G401 (cell line): Measurements from ENCODE around the gene POU3F3. TPM values are rescaled to one million over a fixed set of nuclear protein-coding genes. Genes with fewer than 3 reads are reported as not detected.
A peak's percentile ranks its signal among the peaks of the same experiment; 100 is the strongest.

Experiments
- DNase-seq: peaks from one replicate; pipeline ENCODE4 v3.0.0-alpha.2; 2015; ENCODE audit warnings: low spot score
- in situ Hi-C: cut with HindIII; loops from 2 replicates; pipeline ENCODE4 v1.10.0; 2016; ENCODE audit warnings: low sequenced_read_pairs, mixed read lengths
- total RNA-seq: library from RNA; depleted of rRNA; stranded (reverse); fragments of >200 nt; shearing (Covaris generic); gene quantifications from 2 replicates; pipeline ENCODE4 v1.2.3, GENCODE V29; 2014

Gene POU3F3
- total RNA-seq, 1 experiment from 2014 or later, result not detected

DNA sequence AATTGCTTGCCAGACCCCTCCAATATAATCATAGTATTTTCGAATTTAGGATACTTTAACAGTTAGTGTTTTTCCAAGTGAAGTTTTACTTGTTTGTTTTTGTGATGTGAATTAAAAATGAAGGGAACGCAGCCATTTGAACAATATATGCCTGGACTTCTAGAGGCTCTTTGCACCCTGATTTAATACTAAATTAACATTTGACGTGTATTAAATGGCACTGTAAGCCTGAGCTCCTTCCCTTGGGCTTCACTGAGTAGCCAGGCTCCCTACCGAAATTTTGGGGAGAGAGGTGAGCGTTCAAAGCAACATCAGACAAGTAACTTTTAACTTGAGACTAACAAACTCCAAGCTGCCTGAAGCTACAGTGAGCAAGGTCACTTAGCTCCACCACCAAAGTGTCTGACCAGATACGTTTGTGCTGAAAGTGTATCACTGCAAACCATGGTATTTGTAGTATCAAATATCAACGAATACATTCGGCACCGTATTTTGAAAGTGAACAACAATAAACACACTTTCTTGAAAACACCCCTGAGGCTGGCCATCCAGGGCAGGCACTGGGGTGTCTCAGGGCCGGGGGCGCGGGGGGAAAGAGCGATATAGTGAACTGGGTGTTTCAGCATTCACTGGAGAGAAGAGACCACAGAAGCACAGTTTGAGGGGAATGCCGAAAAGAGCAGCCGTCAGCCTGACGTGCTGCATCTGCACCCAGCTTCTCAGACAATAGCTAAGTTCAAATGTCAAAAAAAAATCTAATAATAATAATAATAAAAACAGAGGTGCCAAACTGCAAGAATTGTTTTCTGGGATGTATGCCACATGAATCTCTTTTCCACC, 7.7 kb upstream of the POU3F3 start:
- in situ Hi-C loops, result no loop called here
- no peak for DNase-seq

DNA sequence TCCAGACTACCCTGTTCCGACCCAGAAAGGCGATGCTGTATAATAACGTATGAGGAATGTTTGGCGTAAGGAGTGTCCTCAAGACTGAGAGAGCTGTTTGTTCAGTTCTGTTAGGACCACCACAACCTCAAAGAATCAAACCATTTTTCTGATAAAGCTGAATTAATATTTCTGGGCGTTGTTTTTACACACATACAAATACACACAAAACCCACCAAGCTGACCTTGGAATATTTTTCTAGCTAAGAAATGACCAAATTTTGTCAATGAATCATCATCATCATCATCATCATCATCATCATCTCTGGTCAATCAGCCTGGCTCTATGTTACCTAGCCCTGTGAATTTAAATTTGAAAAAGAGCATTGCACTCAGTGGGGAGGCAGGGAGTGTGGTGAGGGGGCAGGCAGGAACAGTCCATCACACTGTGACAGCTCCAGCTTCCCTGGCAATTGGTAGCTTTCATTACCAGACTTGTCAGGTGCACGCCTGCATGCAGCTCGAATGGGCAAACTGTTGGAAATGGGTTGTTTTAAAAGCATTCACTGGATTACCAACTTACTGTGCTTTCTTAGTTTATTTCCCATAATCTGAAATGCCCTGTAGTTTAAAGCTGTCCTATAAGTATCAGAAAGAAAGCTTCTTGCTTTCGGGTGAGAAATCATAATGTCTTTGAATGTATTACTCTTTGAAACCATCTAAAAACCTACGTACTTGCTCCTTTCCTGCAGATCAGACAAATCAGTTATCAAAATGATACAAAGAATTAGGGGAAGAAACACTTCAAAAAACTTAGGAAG, 6.9 kb upstream of the POU3F3 start:
- DNase-seq, result peak; percentile 36
- in situ Hi-C loops, result no loop called here

DNA sequence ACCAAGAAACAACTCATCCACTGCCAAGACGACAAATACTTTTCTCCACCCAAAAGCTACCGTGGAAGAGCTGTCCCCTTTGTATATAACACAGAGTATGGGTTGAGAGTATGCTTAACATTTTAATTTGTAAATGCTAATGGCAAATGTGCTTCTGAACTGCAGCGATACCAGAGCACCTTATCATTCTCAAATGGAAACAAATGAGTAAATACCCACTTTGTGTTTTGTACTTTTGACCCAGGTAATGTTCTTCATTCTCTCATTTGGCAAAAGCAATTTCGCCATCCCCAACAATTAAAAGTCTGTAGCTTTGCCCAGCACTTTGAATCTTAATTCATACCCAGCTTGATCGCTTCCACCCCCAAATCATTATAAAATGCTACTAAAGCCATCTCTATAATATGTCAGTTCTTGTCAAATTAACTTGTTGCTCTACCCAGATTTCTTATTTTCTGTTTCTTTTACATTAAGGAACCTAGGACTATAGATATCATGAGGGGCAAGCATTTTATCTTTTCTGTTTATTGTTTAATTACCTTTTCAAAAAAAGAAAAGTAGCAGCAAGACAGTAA, 6.2 kb upstream of the POU3F3 start:
- no peak for DNase-seq
- in situ Hi-C loops, result no loop called here

DNA sequence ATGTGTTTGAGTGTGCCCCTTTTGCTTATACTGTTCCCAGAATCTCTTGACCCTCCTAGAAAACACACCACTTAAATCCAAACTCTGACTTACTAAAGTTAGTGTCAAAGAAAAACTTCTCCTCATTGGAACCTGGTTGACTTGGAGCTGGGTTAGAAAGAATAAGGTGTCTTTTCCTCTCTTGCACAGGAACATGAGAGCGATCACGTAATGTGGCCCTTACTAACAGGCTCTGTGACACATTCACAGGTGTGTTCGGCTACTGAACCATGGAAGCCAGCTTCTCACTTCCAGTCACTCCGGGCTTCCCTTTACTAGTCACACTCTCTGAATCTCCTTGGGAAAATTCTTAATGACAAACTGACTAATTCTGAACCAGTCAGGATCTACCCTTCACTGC, 5.4 kb upstream of the POU3F3 start:
- in situ Hi-C loops, result no loop called here
- no peak for DNase-seq

DNA sequence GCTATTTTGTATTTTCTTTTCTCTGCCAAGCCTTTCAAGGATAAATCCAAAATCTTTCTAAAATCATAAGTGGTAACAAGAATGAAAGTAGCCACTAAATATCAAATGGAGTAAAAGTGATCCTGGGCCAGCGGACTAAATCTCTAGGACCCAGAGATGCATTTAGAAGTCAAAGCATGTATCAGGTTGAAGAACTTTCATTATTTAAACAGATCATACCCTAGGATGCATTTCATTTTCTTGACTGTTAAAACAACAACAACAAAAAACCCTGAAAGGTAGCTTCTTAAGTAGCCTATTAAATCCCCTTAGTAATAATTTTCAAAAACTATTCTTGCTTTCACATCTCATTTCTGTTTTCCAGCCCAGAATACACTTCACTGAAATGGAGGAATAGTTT, 4.8 kb upstream of the POU3F3 start:
- no peak for DNase-seq
- in situ Hi-C loops, result no loop called here

DNA sequence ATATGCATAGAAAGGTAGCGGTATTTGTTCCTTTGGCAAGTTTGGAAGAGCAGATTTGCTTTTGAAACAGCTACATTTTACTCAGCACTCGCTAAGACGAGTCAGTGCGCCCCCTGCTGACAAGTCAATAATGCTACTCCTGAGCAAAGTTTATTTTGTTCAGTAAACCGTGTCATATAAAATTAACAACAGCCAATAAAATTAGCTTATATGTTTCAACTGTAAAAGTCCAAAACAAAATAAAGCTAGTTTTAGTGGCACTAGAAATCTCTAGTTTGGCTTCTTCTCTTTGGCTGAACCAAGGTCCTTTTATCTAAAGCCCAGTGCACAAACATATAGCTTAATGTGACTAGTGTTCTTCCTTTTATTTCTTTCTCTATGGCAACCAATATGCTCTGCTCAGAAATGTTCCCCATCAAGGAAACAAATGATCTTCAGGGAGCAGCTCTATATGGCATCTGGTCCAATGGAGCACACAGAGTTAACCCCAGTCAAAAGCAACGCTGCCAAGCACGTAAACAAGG, 4.2 kb upstream of the POU3F3 start:
- in situ Hi-C loops, result no loop called here
- DNase-seq, result peak; percentile 79

DNA sequence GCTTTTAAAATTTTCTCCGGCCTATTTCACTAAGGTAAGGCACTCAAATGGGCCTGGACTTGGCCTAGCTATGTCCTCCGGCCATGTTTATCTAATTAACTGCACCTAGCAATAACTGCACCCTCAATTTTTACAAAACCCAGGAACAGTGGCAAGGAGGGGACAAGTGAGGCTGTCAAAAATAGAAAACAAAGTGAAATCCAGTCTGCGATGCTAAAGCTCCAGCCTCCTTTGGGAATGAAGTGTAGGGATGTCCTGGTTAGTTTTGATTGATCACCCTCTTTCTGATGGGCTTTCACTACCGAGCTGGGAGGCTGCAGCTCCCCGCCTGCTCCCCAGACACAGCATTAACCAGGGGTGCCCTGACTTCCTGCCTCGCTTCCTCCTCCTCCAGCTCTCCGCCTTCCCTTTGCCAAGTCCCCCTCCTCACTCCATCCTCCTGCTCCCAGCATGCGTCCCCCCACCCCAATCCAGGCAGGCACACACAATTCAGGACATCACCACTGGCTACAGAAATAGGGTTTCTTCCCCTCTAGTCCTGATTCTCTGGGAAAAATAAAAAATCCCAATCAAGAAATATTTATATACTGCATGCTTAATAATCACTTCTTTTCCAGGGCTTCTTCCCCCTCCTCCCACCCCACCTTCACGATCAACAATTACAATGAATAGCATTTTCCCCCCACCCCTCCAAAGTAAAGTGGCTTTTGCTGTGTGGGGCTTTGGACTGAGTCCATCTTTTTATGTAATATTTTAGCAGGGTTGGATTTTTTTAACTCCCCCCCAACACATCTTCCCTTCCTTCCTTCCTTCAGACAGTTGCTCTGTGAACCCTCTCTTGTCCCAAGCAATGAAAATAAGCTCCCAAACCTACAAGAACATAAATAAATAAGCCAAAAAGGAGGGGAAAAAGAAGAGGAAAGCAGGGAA, 3.3 kb upstream of the POU3F3 start:
- in situ Hi-C loops, result no loop called here
- peak; percentile 25 for DNase-seq

DNA sequence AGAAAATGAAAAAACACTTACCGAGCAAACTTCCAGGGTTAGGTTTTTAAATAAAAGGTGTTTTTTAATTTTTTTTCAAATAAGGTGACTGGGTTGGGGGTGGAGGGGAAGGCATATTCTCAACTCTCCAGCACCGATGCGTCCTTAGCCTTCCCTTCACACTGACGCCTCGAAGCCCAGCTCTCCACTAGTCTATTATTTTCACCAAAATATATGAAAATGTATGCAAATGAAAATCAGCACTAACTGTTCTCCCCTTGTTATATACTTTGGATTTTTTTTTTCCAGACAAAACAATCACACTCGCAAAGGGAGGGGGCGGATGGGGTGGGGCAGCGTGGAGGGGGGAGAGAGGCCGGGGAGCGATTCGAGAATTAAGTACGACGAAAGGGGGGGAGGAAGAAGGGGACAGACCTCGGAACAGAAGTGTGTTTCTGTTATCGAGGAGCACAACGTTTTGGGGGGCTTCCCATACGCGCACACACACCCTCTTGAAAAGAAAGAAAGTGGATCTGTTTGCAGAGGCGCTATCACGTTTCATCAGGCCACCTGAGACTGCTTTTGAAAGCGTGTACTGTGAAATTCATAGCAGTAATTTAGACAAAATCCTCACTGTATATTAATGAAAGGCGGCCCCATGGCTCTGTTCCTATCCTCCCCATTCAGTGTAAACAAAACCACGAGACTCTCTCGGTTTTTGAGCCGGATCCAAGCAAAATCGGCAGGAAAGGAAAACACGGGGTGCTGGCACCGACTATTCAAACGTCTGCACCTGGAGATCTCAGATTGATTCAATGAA, 2.4 kb upstream of the POU3F3 start:
- DNase-seq, result peak; percentile 57
- in situ Hi-C loops, result no loop called here

DNA sequence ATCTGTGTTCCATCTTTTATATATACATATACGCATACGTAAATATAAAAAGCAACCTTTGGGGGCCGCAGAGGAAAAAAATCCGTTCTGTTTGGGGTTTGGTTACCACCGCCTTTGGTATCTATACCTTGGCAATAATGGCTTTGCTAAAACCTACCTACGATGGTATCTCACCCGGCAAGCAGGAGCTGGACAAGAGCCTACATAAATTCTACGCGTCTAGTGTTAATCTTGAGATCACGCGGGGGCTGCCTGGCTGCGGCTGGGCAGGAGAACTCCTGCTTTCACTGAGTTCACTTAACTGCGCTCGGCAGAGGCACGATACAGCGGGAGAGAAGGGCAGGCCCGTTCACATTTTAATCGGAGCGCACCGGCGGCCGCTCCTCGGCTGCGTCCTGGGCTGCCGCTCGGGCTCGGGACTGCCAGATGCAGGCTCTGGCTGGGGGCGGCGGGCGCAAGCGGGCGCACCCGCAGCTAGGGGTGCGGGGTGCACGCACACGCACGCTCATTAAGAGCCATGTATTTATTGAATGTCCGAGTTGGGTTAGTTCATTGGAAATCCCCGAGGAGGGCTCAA, 1.7 kb upstream of the POU3F3 start:
- DNase-seq, result peak; percentile 60

DNA sequence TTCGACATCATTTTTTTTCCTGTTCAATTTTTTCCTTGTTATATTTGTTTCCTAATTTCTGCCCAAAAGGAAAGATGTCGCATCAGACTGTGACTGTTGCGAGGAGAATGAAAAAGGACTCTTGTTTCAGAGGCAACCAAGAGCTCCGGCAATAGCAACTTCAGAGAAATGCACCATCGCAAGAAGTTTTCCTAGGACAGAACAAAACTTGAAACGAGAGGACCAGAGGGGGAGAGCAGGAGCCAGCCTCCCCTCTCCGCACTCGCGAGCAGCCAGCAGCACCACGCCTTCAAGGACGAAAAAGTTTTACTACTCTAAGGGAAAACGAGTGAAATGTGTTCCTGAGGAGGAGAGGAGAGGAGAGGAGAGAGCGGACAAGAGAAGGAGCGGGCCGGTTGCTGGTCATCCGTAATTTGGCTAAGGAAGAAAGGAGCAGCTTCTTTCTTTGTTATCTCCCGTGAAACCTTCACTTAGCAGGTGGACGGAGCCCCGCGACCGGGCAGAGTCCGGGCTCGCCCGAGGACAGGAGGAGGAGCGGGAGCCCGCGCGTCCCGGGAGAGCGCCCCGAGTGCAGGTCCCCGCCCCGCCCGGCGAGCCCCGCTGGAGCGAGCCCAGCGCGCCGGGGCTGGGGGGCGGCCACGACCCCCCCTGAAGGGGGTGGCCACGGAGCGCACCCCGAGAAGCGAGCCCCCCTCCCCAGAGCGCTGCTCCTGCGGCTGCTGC, 744 bp downstream of the POU3F3 start:
- no peak for DNase-seq
- in situ Hi-C loops, result no loop called here

More for the DNA sequence above, 1.7 kb upstream of the POU3F3 start:
- in situ Hi-C loops, result no loop called here

DNA sequence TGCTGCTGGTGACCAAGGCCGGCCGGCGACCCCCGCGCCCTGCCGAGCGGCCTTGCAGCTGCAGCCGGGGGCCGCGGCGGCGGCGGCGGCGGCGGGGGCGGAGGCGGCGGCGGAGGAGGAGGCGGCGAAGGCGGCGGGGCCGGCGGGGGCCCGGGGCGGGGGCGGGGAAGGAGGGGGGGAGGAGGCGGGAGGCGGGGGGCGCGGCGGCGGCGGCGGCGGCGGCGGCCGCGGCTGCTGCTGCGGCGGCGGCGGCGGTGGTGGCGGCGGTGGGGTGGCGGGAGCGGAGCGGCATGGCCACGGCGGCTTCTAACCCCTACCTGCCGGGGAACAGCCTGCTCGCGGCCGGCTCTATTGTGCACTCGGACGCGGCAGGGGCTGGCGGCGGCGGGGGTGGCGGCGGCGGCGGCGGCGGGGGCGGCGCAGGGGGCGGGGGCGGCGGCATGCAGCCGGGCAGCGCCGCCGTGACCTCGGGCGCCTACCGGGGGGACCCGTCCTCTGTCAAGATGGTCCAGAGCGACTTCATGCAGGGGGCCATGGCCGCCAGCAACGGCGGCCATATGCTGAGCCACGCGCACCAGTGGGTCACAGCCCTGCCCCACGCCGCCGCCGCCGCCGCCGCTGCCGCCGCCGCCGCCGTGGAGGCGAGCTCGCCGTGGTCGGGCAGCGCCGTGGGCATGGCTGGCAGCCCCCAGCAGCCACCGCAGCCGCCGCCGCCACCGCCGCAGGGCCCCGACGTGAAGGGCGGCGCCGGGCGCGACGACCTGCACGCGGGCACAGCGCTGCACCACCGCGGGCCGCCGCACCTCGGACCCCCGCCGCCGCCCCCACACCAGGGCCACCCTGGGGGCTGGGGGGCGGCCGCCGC, 1.5 kb downstream of the POU3F3 start:
- in situ Hi-C loops, result no loop called here
- no peak for DNase-seq

DNA sequence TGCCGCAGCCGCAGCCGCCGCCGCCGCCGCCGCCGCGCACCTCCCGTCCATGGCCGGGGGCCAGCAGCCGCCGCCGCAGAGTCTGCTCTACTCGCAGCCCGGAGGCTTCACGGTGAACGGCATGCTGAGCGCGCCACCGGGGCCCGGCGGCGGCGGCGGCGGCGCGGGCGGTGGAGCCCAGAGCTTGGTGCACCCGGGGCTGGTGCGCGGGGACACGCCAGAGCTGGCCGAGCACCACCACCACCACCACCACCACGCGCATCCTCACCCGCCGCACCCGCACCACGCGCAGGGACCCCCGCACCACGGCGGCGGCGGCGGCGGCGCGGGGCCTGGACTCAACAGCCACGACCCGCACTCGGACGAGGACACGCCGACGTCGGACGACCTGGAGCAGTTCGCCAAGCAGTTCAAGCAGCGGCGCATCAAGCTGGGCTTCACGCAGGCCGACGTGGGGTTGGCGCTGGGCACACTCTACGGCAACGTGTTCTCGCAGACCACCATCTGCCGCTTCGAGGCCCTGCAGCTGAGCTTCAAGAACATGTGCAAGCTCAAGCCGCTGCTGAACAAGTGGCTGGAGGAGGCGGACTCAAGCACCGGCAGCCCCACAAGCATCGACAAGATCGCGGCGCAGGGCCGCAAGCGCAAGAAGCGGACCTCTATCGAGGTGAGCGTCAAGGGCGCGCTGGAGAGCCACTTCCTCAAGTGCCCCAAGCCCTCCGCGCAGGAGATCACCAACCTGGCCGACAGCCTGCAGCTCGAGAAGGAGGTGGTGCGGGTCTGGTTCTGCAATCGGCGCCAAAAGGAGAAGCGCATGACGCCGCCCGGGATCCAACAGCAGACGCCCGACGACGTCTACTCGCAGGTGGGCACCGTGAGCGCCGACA, 2.4 kb downstream of the POU3F3 start:
- DNase-seq, result no peak
- in situ Hi-C loops, result no loop called here

DNA sequence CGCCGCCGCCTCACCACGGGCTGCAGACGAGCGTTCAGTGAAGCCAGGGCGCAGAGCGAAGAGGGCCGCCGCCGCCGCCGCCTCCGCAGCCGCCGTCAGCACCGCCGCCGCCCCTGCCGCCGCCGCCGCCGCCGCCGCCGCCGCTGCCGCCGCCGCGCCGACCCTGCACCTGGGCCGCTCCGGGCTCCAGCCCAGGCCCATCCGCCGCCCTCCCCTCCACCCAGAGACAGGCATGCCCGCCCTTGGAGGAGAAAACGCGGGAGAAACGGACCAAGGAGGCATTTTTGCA, 3.0 kb downstream of the POU3F3 start:
- in situ Hi-C loops, result no loop called here
- DNase-seq, result no peak

DNA sequence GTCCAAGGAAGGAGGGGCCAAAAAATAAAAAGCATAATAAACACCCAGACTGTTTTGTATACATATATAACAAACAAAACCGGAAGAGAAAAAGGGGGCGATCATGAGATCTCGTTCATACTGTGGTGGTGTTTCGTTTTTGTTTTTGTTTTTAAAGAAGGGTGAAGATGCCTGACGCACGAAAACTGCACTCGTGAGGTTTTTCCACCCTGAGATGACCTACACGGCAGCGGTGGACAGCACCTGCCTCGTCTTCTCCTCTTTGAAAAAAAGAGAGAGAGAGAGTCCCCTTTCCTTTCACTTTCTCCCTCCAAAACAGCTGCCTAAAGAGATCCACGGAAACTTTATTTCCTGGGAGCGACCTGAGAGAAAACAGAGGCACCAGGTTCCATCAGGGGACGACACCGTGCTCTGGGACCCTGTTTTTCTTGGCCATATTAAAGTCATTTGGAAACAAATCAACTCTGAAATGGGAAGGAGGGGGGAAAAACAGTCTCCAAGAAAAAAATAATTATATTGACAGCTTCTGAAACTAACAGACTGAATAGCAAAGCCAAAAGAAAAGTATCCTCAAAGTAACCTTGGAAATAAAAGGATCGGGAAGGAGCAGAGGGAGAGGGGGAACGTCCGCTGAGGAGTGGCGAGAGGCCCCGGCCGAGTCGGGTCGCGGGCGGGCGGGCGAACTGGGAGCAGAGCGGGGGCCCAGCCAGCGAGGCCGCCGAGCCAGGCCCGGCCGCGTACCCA, 3.5 kb downstream of the POU3F3 start:
- DNase-seq, result no peak
- in situ Hi-C loops, result no loop called here
